Subcutaneous adipose tissue (tissue), 4 donors: ENCODE data around the gene ZKSCAN8. TPM values are rescaled to one million over a fixed set of nuclear protein-coding genes. Genes with fewer than 3 reads are reported as not detected.

ENCODE experiments used
- CTCF ChIP-seq: fragments of 450-650 bp; IDR thresholded peaks from one replicate; pipeline ENCODE4 v1.5.1; 2016; ENCODE audit warnings: low read depth, mild to moderate bottlenecking, control low read depth, antibody characterized with exemption, moderate library complexity
- total RNA-seq, 4 donors: library from RNA; depleted of rRNA; stranded (reverse); fragments of >200 nt; gene quantifications; one replicate each; pipeline ENCODE4 v1.1.0, GENCODE V29; 2016

The ZKSCAN8 gene
- total RNA-seq, 4 donors from 2014 or later, result 19.7 to 24.1 (median 21.5) TPM

GRCh38 chr6:28182255-28182654, 40.6 kb downstream of the ZKSCAN8 start:
- no peak for TF ChIP-seq CTCF

DNA sequence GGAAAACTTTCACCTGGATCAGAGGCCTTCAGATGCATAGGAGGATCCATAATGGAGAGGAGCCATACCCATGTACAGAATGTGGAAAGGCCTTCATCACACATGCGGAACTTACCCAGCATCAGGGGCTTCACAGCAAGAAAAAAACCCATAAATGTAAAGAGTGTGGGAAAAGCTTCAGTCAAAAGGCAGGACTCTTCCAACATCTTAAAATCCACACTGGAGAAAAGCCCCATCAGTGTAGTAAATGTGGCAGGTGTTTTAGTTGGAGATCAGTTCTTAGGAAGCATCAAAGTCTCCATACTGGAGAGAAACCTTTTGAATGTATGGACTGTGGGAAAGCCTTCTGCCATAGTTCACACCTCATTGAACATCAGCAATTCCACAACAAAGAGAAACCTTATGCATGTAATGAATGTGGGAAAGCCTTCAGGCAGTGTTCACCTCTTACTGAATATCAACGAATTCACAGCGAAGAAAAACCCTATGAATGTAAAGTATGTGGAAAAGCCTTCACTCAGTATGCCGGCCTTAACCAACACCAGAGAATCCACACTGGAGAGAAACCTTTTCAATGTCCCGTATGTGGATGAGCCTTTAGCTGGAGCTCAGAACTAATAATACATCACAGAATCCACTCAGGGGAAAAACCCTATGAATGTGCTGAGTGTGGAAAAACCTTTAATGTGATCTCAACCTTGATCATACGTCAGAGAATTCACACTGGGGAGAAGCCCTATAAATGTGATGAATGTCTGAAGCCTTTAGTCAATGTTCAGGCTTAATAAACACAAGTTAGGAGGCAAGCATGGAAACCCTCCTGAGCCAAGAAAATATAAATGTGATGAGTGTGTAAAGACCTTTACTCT, 46.7 kb downstream of the ZKSCAN8 start:
- TF ChIP-seq CTCF, result no peak

DNA sequence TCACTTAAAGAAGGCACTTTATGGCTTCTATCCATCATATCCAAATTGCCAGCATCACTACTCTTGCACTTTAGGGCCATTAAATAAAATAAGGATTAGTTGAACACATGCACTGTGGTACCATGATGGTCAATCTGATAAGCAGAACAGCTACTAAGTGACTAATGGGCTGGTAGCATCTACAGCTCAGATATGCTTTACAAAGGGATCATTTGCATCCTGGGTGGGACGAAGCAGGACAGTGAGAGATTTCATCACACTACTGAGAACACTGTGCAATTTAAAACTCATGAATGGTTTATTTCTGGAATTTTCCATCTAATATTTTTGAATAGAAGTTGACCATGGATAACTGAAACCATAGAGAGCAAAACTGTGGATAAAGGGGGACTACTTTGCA, 58.3 kb downstream of the ZKSCAN8 start:
- TF ChIP-seq CTCF, result no peak

DNA sequence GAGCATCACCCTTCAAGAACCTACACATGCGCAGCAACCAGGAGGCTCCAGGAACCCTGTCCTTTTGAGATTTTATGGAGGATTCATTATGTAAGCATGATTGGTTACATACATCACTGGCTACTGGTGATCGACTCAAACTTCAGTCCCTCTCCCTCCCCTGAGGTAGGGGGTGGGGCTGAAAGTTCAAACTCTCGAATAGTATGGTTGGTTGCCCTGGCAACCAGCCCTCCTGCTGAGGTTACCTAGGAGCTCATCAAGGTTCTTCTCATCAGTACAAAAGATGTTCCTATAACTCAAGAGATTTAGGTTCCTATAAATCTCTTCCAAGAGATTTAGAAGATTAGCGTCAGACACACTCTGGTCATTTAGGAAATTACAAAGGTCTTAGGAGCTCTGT, 61.5 kb downstream of the ZKSCAN8 start:
- TF ChIP-seq CTCF, result no peak

- no peak for TF ChIP-seq CTCF
These were observed 64.2 kb downstream of the ZKSCAN8 start for GRCh38 chr6:28205879-28206278.

GRCh38 chr6:28206527-28206926, 64.8 kb downstream of the ZKSCAN8 start:
- TF ChIP-seq CTCF, result no peak

DNA sequence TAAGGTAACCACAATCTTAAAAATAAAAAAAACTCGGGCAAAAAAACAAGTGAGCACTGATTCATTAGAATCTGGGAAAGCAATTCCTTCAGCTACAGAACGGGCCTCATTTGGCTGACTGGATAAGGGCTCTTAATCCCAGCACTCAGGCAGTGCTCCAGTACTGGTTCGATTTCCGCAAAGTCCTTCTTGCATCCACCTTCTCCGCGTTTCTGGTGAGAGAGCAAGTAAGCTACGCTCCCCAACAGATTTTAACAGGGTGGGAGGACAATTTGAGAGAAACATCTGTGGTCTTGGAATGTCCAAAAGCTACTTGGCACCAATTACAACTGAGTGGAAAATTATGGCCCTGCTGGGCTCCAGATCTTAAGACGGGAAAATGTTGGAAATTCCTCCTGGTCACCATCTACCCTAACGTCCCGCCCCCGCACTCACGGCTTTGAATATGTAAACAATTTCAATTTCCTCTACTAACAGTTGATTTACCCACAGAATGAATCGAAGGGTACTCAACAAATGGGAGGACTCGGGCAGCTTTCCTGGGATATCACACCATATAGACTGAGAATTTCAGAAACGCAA, 65.3 kb downstream of the ZKSCAN8 start:
- TF ChIP-seq CTCF, result no peak
